PFSK-1 (cell line): Measurements from ENCODE around the gene ADAMTS17.

ENCODE experiments used
- FOXP2 ChIP-seq: optimal IDR thresholded peaks from 2 replicates; pipeline ENCODE3; 2011; ENCODE audit warnings: borderline replicate concordance, control low read depth, inconsistent platforms; ENCODE audit not compliant: insufficient read depth; ENCODE audit errors: extremely low read length, extremely low read depth
- POLR2AphosphoS5 ChIP-seq: IDR thresholded peaks from 2 replicates; pipeline ENCODE4 v1.6.1; 2012; ENCODE audit warnings: low read depth, mild to moderate bottlenecking, control low read depth, low read length, moderate library complexity
- SIN3A ChIP-seq: IDR thresholded peaks from 2 replicates; pipeline ENCODE4 v1.6.1; 2012; ENCODE audit warnings: mild to moderate bottlenecking, low read length, moderate library complexity, borderline replicate concordance; ENCODE audit not compliant: insufficient read depth
- TAF1 ChIP-seq: IDR thresholded peaks from 2 replicates; pipeline ENCODE4 v1.6.1; 2012; ENCODE audit warnings: low read length, control low read depth, borderline replicate concordance; ENCODE audit not compliant: insufficient read depth
- TF ChIP-seq, protein P1 (sequence below), 2 experiments: IDR thresholded peaks; 2 replicates each; pipeline versions ENCODE4 v1.6.1 to v1.8.0; 2011 to 2012; ENCODE audit warnings: low read depth in 2 of 2, low read length in 2 of 2, control low read depth in 1 of 2, inconsistent platforms in 1 of 2, mild to moderate bottlenecking in 1 of 2, moderate library complexity in 1 of 2; ENCODE audit not compliant: insufficient read depth in 1 of 2

GRCh38 chr15:100092034-100092433 is 249.7 kb downstream of the ADAMTS17 start:
- no peak for TF ChIP-seq SIN3A
- no peak for TF ChIP-seq TAF1
- TF ChIP-seq POLR2AphosphoS5, result no peak
- TF ChIP-seq, protein P1, sequence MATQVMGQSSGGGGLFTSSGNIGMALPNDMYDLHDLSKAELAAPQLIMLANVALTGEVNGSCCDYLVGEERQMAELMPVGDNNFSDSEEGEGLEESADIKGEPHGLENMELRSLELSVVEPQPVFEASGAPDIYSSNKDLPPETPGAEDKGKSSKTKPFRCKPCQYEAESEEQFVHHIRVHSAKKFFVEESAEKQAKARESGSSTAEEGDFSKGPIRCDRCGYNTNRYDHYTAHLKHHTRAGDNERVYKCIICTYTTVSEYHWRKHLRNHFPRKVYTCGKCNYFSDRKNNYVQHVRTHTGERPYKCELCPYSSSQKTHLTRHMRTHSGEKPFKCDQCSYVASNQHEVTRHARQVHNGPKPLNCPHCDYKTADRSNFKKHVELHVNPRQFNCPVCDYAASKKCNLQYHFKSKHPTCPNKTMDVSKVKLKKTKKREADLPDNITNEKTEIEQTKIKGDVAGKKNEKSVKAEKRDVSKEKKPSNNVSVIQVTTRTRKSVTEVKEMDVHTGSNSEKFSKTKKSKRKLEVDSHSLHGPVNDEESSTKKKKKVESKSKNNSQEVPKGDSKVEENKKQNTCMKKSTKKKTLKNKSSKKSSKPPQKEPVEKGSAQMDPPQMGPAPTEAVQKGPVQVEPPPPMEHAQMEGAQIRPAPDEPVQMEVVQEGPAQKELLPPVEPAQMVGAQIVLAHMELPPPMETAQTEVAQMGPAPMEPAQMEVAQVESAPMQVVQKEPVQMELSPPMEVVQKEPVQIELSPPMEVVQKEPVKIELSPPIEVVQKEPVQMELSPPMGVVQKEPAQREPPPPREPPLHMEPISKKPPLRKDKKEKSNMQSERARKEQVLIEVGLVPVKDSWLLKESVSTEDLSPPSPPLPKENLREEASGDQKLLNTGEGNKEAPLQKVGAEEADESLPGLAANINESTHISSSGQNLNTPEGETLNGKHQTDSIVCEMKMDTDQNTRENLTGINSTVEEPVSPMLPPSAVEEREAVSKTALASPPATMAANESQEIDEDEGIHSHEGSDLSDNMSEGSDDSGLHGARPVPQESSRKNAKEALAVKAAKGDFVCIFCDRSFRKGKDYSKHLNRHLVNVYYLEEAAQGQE (IDR thresholded peaks at IDR 0.05; ENCODE audit: insufficient read depth in 1 of 2, low read depth in 2 of 2, low read length in 2 of 2), result no peak
- TF ChIP-seq FOXP2, result no peak
